Heart right ventricle (tissue), 16 donors: ENCODE data around the gene WNT7A. TPM values are rescaled to one million over a fixed set of nuclear protein-coding genes. Genes with fewer than 3 reads are reported as not detected.
"Not testable (repeated sequence)": the region's sequence is repeated elsewhere in the genome, so short reads cannot be mapped to it uniquely, and the experiment has no call there.

Experiments
- ATAC-seq, 8 donors: fragments of 200-7000 bp; cut with Tn5 transposase; one replicate each; pipeline ENCODE4 v1.9.1; 2020; ENCODE audit warnings: mild to moderate bottlenecking in 8 of 8, moderate library complexity in 8 of 8, moderate number of reproducible peaks in 1 of 8
- DNase-seq, 2 donors: peaks; one replicate each; pipeline ENCODE4 v3.0.0-alpha.2; 2020
- H3K27ac ChIP-seq, 10 donors: fragments of 200-600 bp; sonication (generic) in 2 of 10; one replicate each; pipeline versions ENCODE4 v1.5.0 to v1.8.0; 2020 to 2022; ENCODE audit warnings: mild to moderate bottlenecking in 3 of 10
- H3K27me3 ChIP-seq, 7 donors: fragments of 200-600 bp; one replicate each; pipeline ENCODE4 v1.8.0; 2021 to 2022; ENCODE audit warnings: mild to moderate bottlenecking in 2 of 7
- H3K36me3 ChIP-seq, 9 donors: fragments of 200-600 bp; sonication (generic) in 1 of 9; one replicate each; pipeline versions ENCODE4 v1.5.0 to v1.8.0; 2020 to 2022; ENCODE audit warnings: mild to moderate bottlenecking in 2 of 9
- H3K4me1 ChIP-seq, 9 donors: fragments of 200-600 bp; sonication (generic) in 1 of 9; one replicate each; pipeline versions ENCODE4 v1.5.0 to v1.8.0; 2020 to 2022; ENCODE audit warnings: mild to moderate bottlenecking in 4 of 9
- H3K4me3 ChIP-seq, 10 donors: fragments of 200-600 bp; sonication (generic) in 2 of 10; one replicate each; pipeline versions ENCODE4 v1.5.0 to v1.8.0; 2020 to 2022; ENCODE audit warnings: mild to moderate bottlenecking in 7 of 10, moderate library complexity in 2 of 10
- H3K9me3 ChIP-seq, 11 donors: fragments of 200-600 bp in 10 of 11; sonication (generic) in 2 of 11; one replicate each; pipeline versions ENCODE4 v1.5.0 to v1.8.0; 2013 to 2022; ENCODE audit warnings: mild to moderate bottlenecking in 2 of 11, control low read depth in 1 of 11, moderate library complexity in 1 of 11
- CTCF ChIP-seq, 9 donors: fragments of 200-600 bp; sonication (generic) in 2 of 9; IDR thresholded peaks; one replicate each; pipeline versions ENCODE4 v1.5.0 to v1.8.0; 2021 to 2022; ENCODE audit warnings: antibody characterized with exemption in 9 of 9, mild to moderate bottlenecking in 5 of 9, moderate library complexity in 1 of 9
- WGBS, 2 donors: extraction: QIAGEN DNeasy Blood & Tissue Kit; methylation state at CpG; one replicate each; pipeline ENCODE4 v1.1.7; 2013; ENCODE audit warnings: inconsistent platforms in 1 of 2; 5-methylcytosine and 5-hydroxymethylcytosine counted together
- intact Hi-C, 10 donors: fragments of 100-400 bp; cut with DNase I; formaldehyde crosslinking; loops; one replicate each; pipeline versions ENCODE4 v1.11.1 to v1.14.2; 2022
- long read RNA-seq, 3 donors: library from polyadenylated mRNA; unstranded; transcript quantifications; one replicate each; pipeline ENCODE4 v2.0.0, GENCODE V29; 2020 to 2021
- polyA plus RNA-seq, 2 donors: library from polyadenylated mRNA; stranded (reverse); fragments of 200-250 nt; gene quantifications; one replicate each; pipeline ENCODE4 v1.2.3, GENCODE V29; 2013
- total RNA-seq, 10 donors: library from RNA; stranded (reverse); fragmentation: NEBNext Ultra II Directional in 3 of 10; extraction: Animal tissue kit (Norgen Biotek cat#: 25700) in 3 of 10; gene quantifications; one replicate each; pipeline versions ENCODE4 v1.2.1 to v1.2.4, GENCODE V29; 2021 to 2023
- donor health status: Arrhythmogenic right ventricular cardiomyopathy.
- donor health status: ischemic (EF 13 %, LVEDD 7.1; RV severe dilation, severe dysfunction).
- donor health status: healthy with polysubstance abuse.
- donor health status: DM: no; HTN: yes; CAD: no.
- donor health status: DM: no; HTN: no; CAD: no.
- donor health status: ischemic (EF 25% LVEDD 6.9; RV normal size, moderate dysfunction).
- donor health status: ischemic (EF 25% LVEDD 5.7; RV mildly dilated, moderate dysfunction).
- donor health status: healthy.
- donor health status: DM: yes; HTN: yes; CAD: no.
- donor health status: Ischemic cardiomyopathy.
- donor health status: ischemic (EF 35%, LVEDD 5.7; RV mildly dilated, moderate dysfunction).
- donor health status: nonischemic (EF 11% LVEDD 7.7; RV severe dilation, severe dysfunction).
- donor health status: DM: yes; HTN: yes; CAD: no.
- donor health status: PGD.
- donor health status: ischemic (EF 29% LVEDD 5.4; RV normal size, mild dysfunction).
- donor health status: nonischemic (EF 23%, LVEDD 6.1; RV moderate dilation, normal function).

Gene WNT7A
- total RNA-seq (not detected), polyA plus RNA-seq (not detected)
- long read RNA-seq, donor 1 = 0 reads
- long read RNA-seq, donor 2 = 0 reads
- long read RNA-seq, donor 3 = 0 reads

- no peak for DNase-seq
- WGBS, 2 donors = 1% methylated on average over 70 to 88 of the region's 90 CpGs
- Histone ChIP-seq H3K9me3 (peaks cover 0 to 7% (median 0%) of the 10 kb centered on the region in 11 donors), H3K27me3 (peaks cover 26 to 98% (median 90%) of the 10 kb centered on the region in 7 donors), H3K4me3 (peak within 1 kb of the TSS in 9 of 10 donors; percentile 3 to 33 (median 24)), H3K4me1 (peaks cover 4 to 26% (median 23%) of the 10 kb centered on the region in 9 donors), H3K36me3 (no peaks in the 10 kb centered on the region), H3K27ac (no peak within 1 kb of the TSS)
- intact Hi-C loops = loop anchor here in 7 of 10 donors (2.0 to 10.0 kb wide), 3 partner anchors 223 to 225 kb away; no protein-coding TSS in a partner anchor
- ATAC-seq = peak in 4 of 8 donors; percentile 12 to 57 (median 36)
- TF ChIP-seq CTCF (IDR thresholded peaks at IDR 0.05) = peak in 7 of 9 donors; percentile 33 to 65 (median 55)
These were observed at the start of gene WNT7A for GRCh38 chr3:13879946-13880810. TSS of gene WNT7A (minus strand) at chr3:13880071. CDS start at chr3:13879816, 255 bp downstream.

GRCh38 chr3:13928741-13929140 lies 48.9 kb upstream of the WNT7A start:
- peaks cover 0 to 27% (median 3%) of the 10 kb centered on the region in 11 donors for H3K9me3 ChIP-seq

GRCh38 chr3:13927295-13927694 lies 47.4 kb upstream of the WNT7A start:
- H3K9me3 ChIP-seq = peaks cover 0 to 37% (median 8%) of the 10 kb centered on the region in 11 donors
- intact Hi-C loops = no loop called here
- WGBS, 2 donors = 60% methylated on average over 7 of the region's 7 CpGs

More at GRCh38 chr3:13928741-13929140, 48.9 kb upstream of the WNT7A start:
- H3K4me3 ChIP-seq, H3K36me3 ChIP-seq, H3K4me1 ChIP-seq, intact Hi-C loops, ATAC-seq, H3K27ac ChIP-seq, DNase-seq: not testable (repeated sequence)
- 92 to 94% methylated on average over 1 of the region's 1 CpG for WGBS, 2 donors
- H3K27me3 ChIP-seq = peaks cover 0 to 21% (median 15%) of the 10 kb centered on the region in 7 donors

GRCh38 chr3:13916375-13916774 lies 36.5 kb upstream of the WNT7A start:
- no peaks in the 10 kb centered on the region for H3K36me3 ChIP-seq
- H3K9me3 ChIP-seq = peaks cover 0 to 83% (median 52%) of the 10 kb centered on the region in 11 donors
- 75 to 84% methylated on average over 1 of the region's 1 CpG for WGBS, 2 donors
- intact Hi-C loops = no loop called here
- TF ChIP-seq CTCF (IDR thresholded peaks at IDR 0.05) = no peak
- no peaks in the 10 kb centered on the region for H3K27me3 ChIP-seq
- ATAC-seq (no peak), DNase-seq (no peak)
- H3K4me1 ChIP-seq = no peaks in the 10 kb centered on the region
- no peak overlapping the region for H3K4me3 ChIP-seq
- H3K27ac ChIP-seq = no peak overlapping the region

More at GRCh38 chr3:13927295-13927694, 47.4 kb upstream of the WNT7A start:
- H3K36me3 ChIP-seq = no peaks in the 10 kb centered on the region
- H3K27ac ChIP-seq = no peak overlapping the region
- TF ChIP-seq CTCF (IDR thresholded peaks at IDR 0.05) = peak in 6 of 9 donors; percentile 5 to 25 (median 12)
- ATAC-seq (no peak), DNase-seq (no peak)
- H3K4me1 ChIP-seq = no peaks in the 10 kb centered on the region
- peaks cover 0 to 10% (median 4%) of the 10 kb centered on the region in 7 donors for H3K27me3 ChIP-seq
- no peak overlapping the region for H3K4me3 ChIP-seq
